Left ventricle myocardium inferior (tissue), 1 donor: ENCODE data around the gene TBC1D19. TPM values are rescaled to one million over a fixed set of nuclear protein-coding genes. Genes with fewer than 3 reads are reported as not detected.

ENCODE experiments used
- DNase-seq: peaks from one replicate; pipeline ENCODE4 v3.0.0-alpha.2; 2020
- H3K27ac ChIP-seq: fragments of 200-600 bp; replicated peaks from 2 replicates; pipeline ENCODE4 v1.8.0; 2021
- H3K27me3 ChIP-seq: fragments of 200-600 bp; 2 replicates; pipeline ENCODE4 v1.8.0; 2021; ENCODE audit warnings: low read depth
- H3K36me3 ChIP-seq: fragments of 200-600 bp; 2 replicates; pipeline ENCODE4 v1.8.0; 2021
- H3K4me1 ChIP-seq: fragments of 200-600 bp; 2 replicates; pipeline ENCODE4 v1.8.0; 2021
- H3K4me3 ChIP-seq: fragments of 200-600 bp; 2 replicates; pipeline ENCODE4 v1.8.0; 2021; ENCODE audit warnings: mild to moderate bottlenecking, moderate library complexity
- H3K9me3 ChIP-seq: fragments of 200-600 bp; replicated peaks from 2 replicates; pipeline ENCODE4 v1.8.0; 2021
- intact Hi-C: fragments of 100-400 bp; cut with micrococcal nuclease; formaldehyde crosslinking; loops from one replicate; pipeline ENCODE4 v1.11.0; 2022
- total RNA-seq: library from RNA; stranded (reverse); fragmentation: NEBNext Ultra II Directional; extraction: Animal tissue kit (Norgen Biotek cat#: 25700); gene quantifications from one replicate; pipeline ENCODE4 v1.2.1, GENCODE V29; 2021
- TF ChIP-seq, protein P1 (sequence below): fragments of 200-600 bp; IDR thresholded peaks from 2 replicates; pipeline ENCODE4 v1.8.0; 2021; ENCODE audit warnings: antibody characterized with exemption, mild to moderate bottlenecking, borderline replicate concordance
- donor health status: DM: no; HTN: yes; CAD: no; lungs with severe emphysema.

The TBC1D19 gene
- total RNA-seq, 1 donor from 2014 or later: 8.6 TPM

DNA sequence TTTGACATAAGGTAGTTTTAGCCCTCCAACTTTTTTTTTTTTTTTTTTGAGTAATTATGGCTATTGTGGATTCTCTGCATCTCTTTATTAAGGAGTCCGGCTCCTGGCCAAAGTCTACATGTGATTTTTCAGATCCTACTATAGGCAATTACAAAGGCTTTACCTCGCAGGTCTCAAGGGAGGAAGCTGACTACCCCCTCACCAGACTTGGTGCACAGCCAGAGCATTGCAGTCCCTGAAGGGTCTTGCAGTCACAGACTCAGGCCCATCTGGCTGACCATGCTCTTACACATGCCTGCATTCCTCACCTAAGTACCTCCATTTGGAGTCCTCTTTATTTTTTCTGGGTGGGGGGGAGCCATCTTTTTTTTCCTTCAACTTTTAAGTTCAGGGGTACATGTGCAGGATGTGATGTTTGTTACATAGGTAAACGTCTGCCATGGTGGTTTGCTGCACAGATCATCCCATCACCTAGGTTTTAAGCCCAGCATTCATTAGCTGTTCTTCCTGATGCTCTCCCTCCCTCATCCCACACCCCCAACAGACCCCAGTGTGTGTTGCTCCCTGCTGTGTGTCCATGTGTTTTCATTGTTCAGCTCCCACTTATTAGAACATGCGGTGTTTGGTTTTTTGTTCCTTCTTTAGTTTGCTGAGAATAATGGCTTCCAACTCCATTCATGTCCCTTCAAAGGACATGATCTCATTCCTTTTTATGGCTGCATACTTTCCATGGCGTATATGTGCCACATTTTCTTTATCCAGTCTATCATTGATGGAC, 188.4 kb downstream of the TBC1D19 start:
- TF ChIP-seq, protein P1, sequence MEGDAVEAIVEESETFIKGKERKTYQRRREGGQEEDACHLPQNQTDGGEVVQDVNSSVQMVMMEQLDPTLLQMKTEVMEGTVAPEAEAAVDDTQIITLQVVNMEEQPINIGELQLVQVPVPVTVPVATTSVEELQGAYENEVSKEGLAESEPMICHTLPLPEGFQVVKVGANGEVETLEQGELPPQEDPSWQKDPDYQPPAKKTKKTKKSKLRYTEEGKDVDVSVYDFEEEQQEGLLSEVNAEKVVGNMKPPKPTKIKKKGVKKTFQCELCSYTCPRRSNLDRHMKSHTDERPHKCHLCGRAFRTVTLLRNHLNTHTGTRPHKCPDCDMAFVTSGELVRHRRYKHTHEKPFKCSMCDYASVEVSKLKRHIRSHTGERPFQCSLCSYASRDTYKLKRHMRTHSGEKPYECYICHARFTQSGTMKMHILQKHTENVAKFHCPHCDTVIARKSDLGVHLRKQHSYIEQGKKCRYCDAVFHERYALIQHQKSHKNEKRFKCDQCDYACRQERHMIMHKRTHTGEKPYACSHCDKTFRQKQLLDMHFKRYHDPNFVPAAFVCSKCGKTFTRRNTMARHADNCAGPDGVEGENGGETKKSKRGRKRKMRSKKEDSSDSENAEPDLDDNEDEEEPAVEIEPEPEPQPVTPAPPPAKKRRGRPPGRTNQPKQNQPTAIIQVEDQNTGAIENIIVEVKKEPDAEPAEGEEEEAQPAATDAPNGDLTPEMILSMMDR: no peak
- Histone ChIP-seq H3K36me3 (peaks cover 43% of the 10 kb centered on the region), H3K4me1 (no peaks in the 10 kb centered on the region), H3K27me3 (no peaks in the 10 kb centered on the region), H3K27ac (no peak overlapping the region), H3K9me3 (peaks cover 26% of the 10 kb centered on the region), H3K4me3 (no peak overlapping the region)
- DNase-seq: no peak
- intact Hi-C loops: no loop called here

DNA sequence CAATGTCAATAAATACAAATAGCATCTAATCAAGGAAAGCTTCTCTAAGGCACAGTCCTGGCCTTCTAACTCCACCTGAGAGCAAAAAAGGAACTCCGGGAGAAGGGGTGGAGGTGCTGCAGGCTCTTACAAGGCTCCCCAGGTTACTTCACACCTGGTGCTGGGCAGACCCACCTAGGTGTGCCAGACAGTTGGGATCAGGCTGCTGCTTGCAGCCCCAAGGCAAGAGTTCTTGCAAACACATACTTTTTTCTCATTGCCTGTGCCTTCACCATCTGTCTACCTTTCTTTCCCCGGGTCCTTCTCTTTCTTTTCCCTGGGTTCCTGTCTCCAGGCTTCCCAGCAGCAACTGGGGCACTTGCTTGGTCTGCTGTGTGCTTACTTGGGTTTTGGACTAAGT, 195.3 kb downstream of the TBC1D19 start:
- TF ChIP-seq, protein P1: no peak
- H3K4me1 ChIP-seq: peaks cover 30% of the 10 kb centered on the region
- H3K27ac ChIP-seq: no peak overlapping the region
- intact Hi-C loops: no loop called here
- H3K9me3 ChIP-seq: peaks cover 11% of the 10 kb centered on the region
- DNase-seq: no peak
- H3K27me3 ChIP-seq: no peaks in the 10 kb centered on the region
- no peak overlapping the region for H3K4me3 ChIP-seq
- H3K36me3 ChIP-seq: peaks cover 8% of the 10 kb centered on the region

DNA sequence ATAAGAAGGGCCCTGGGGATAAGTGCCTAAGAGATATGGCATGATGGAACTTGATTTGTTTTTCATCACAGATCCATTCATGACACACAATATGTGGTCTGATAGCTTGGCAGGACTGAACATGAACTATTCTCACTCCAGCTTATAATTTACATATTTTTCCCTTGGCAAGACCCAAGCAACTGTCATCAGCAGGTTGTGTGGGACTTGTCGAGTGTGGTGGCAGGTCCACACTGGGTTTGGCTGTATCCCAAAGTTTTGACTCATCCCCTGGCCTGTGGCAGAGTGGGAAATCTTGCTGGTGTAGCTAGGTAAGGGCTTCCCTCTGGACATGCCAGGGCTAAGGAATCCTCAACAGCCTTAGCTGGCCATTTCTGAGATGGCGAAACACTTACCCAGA, 195.8 kb downstream of the TBC1D19 start:
- H3K9me3 ChIP-seq: peaks cover 6% of the 10 kb centered on the region
- no peak for DNase-seq
- intact Hi-C loops: no loop called here
- H3K4me1 ChIP-seq: peaks cover 30% of the 10 kb centered on the region
- H3K4me3 ChIP-seq: no peak overlapping the region
- H3K27me3 ChIP-seq: no peaks in the 10 kb centered on the region
- peaks cover 6% of the 10 kb centered on the region for H3K36me3 ChIP-seq
- H3K27ac ChIP-seq: no peak overlapping the region
- TF ChIP-seq, protein P1: no peak

DNA sequence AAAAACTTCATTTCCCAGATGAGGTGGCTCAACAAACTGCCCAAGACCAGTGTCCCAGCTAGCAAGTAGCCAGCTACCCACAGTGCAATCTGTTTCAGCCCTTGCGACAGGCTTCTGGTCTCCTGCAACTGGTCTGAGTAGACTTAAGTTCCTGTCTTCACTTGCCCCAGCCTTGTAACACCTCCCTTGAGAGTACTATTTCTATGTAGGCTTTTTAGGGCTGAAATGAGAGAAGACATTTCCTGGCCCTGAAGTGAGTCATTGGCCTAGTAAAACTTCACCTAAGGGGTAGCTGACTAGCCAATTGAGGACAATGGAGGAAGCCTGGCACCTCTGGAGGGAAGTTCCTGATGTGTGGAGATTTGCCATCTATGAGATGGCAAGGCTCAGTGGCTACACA, 196.7 kb downstream of the TBC1D19 start:
- Histone ChIP-seq H3K9me3 (no peaks in the 10 kb centered on the region), H3K27me3 (no peaks in the 10 kb centered on the region), H3K36me3 (no peaks in the 10 kb centered on the region), H3K4me1 (peaks cover 30% of the 10 kb centered on the region), H3K4me3 (no peak overlapping the region), H3K27ac (no peak overlapping the region)
- intact Hi-C loops: no loop called here
- TF ChIP-seq, protein P1: no peak
- no peak for DNase-seq

DNA sequence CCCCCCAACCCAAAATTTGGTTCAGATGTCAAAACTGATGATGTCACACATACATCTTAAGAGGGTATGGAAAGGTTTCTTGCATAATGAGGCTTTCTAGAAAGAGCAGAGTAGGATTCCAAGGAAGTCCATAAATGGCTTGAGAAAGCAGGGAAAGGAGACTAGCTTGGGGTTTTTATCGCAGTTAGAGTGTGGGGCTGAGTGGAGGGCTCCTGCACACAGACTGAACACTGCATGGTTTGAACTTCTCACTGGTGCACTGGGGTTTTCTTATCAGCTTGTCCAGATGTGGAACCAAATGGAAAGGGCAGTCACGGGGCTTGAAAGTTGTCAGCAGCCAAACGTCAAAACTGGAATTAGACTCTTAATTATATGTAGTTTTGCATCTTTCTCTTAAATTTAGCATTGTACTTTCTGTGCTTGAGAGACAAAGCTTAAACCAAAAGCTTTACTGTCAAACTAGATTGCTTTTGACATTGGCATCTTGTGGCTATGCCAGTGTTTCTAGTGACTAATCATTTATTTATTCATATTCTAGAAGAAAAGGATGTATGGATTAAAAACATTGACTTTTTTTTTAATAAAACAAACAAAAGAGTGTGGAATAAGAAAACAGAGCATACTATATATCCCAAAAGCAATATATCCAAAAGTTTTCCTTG, 198.4 kb downstream of the TBC1D19 start:
- TF ChIP-seq, protein P1: no peak
- H3K27ac ChIP-seq: no peak overlapping the region
- H3K4me1 ChIP-seq: peaks cover 34% of the 10 kb centered on the region
- DNase-seq: no peak
- intact Hi-C loops: no loop called here
- H3K27me3 ChIP-seq: no peaks in the 10 kb centered on the region
- H3K4me3 ChIP-seq: no peak overlapping the region
- H3K9me3 ChIP-seq: no peaks in the 10 kb centered on the region
- H3K36me3 ChIP-seq: no peaks in the 10 kb centered on the region
